GM13977 (cell line): ENCODE data around the gene IGF1R.

ENCODE experiments used
- DNase-seq: peaks from one replicate; pipeline ENCODE4 v3.0.0; 2012; ENCODE audit warnings: low spot score
- CTCF ChIP-seq: IDR thresholded peaks from 2 replicates; pipeline ENCODE4 v1.5.1; 2012; ENCODE audit warnings: mild to moderate bottlenecking, control low read depth; ENCODE audit not compliant: insufficient read depth; ENCODE audit errors: extremely low read depth, missing control alignments
- in situ Hi-C: fragments of 300-500 bp; cut with MboI; formaldehyde crosslinking; loops from one replicate; pipeline ENCODE4 v1.12.0; 2022; ENCODE audit warnings: low sequenced_read_pairs, low pct_unique_long_range_greater_than_20kb, mixed read lengths, inconsistent platforms; ENCODE audit not compliant: unreplicated experiment

The IGF1R gene

GRCh38 chr15:98647026-98647773 is 1.1 kb upstream of the IGF1R start:
- TF ChIP-seq CTCF, result peak; percentile 69
- in situ Hi-C loops, result no loop called here

GRCh38 chr15:98648654-98649471 is 524 bp downstream of the IGF1R start:
- peak; percentile 64 for DNase-seq
- in situ Hi-C loops, result no loop called here
- TF ChIP-seq CTCF, result peak; percentile 23

More at GRCh38 chr15:98647026-98647773, 1.1 kb upstream of the IGF1R start:
- DNase-seq, result peak; percentile 83

- in situ Hi-C loops, result loop anchor here (10.0 kb wide), 1 partner anchor 125 kb away; no protein-coding TSS in a partner anchor
- DNase-seq, result peak; percentile 52
- TF ChIP-seq CTCF, result peak; percentile 0
Measured at GRCh38 chr15:98649472-98650416, 1.4 kb downstream of the IGF1R start.

GRCh38 chr15:98650417-98651035 is 2.2 kb downstream of the IGF1R start:
- DNase-seq, result no peak
- no peak for TF ChIP-seq CTCF
- in situ Hi-C loops, result loop anchor here (10.0 kb wide), 1 partner anchor 126 kb away; no protein-coding TSS in a partner anchor

- DNase-seq, result no peak
- in situ Hi-C loops, result loop anchor here (10.0 kb wide), 1 partner anchor 126 kb away; no protein-coding TSS in a partner anchor
- no peak for TF ChIP-seq CTCF
Measured at GRCh38 chr15:98651036-98651481, 2.7 kb downstream of the IGF1R start.
